Natural killer cell (primary cell): Measurements from ENCODE around the gene PKP4. TPM values are rescaled to one million over a fixed set of nuclear protein-coding genes. Genes with fewer than 3 reads are reported as not detected.

Experiments
- ATAC-seq, 3 donors: fragments of 150-1000 bp in 2 of 3; fragments of 200-7000 bp in 1 of 3; cut with Tn5 transposase; 1 replicate in 1 of 3; 2 replicates in 2 of 3; pipeline ENCODE4 v1.10.0; 2021; ENCODE audit warnings: mild to moderate bottlenecking in 2 of 3, moderate library complexity in 2 of 3
- DNase-seq, 2 donors: peaks; one replicate each; pipeline versions ENCODE4 v3.0.0 to v3.0.0-alpha.2; 2013 to 2021; ENCODE audit warnings: mixed read lengths in 1 of 2
- H3K27ac ChIP-seq: one replicate; pipeline ENCODE4 v1.5.1; 2013; ENCODE audit warnings: mild to moderate bottlenecking, low read length
- H3K27me3 ChIP-seq: one replicate; pipeline ENCODE4 v1.6.1; 2013; ENCODE audit warnings: low read length; ENCODE audit not compliant: control insufficient read depth, insufficient read depth
- H3K36me3 ChIP-seq: one replicate; pipeline ENCODE4 v1.6.1; 2013; ENCODE audit warnings: low read length; ENCODE audit not compliant: control insufficient read depth, insufficient read depth
- H3K4me1 ChIP-seq: one replicate; pipeline ENCODE4 v1.6.1; 2013; ENCODE audit warnings: low read length; ENCODE audit not compliant: control insufficient read depth, insufficient read depth
- H3K4me3 ChIP-seq: one replicate; pipeline ENCODE4 v1.5.1; 2013; ENCODE audit warnings: low read length
- H3K9me3 ChIP-seq: one replicate; pipeline ENCODE4 v1.6.1; 2013; ENCODE audit warnings: low read length; ENCODE audit not compliant: control insufficient read depth, insufficient read depth
- H3K27ac Mint-ChIP-seq, 2 donors: one replicate each; pipeline ENCODE4 v1.8.0; 2022; ENCODE audit warnings: mild to moderate bottlenecking in 2 of 2, mixed read lengths in 2 of 2, moderate library complexity in 1 of 2
- H3K27me3 Mint-ChIP-seq, 2 donors: one replicate each; pipeline ENCODE4 v1.8.0; 2022; ENCODE audit warnings: low read depth in 2 of 2, mixed read lengths in 2 of 2
- H3K36me3 Mint-ChIP-seq: one replicate; pipeline ENCODE4 v1.8.0; 2022; ENCODE audit warnings: mixed read lengths
- H3K4me1 Mint-ChIP-seq, 2 donors: one replicate each; pipeline ENCODE4 v1.8.0; 2022; ENCODE audit warnings: mixed read lengths in 2 of 2
- H3K4me3 Mint-ChIP-seq: one replicate; pipeline ENCODE4 v1.8.0; 2022; ENCODE audit warnings: mild to moderate bottlenecking, moderate library complexity, mixed read lengths
- H3K9me3 Mint-ChIP-seq, 2 donors: one replicate each; pipeline ENCODE4 v1.8.0; 2022; ENCODE audit warnings: mixed read lengths in 2 of 2
- WGBS: methylation state at CpG from one replicate; pipeline ENCODE4 v1.1.7; 2013; ENCODE audit warnings: missing lambda C conversion rate; ENCODE audit not compliant: insufficient coverage; 5-methylcytosine and 5-hydroxymethylcytosine counted together
- intact Hi-C: fragments of 100-400 bp; cut with micrococcal nuclease; formaldehyde crosslinking; loops from one replicate; pipeline ENCODE4 v1.14.2; 2022
- total RNA-seq, 4 donors: library from RNA; stranded (reverse); fragments of 120-200 nt in 1 of 4; gene quantifications; one replicate each; pipeline versions ENCODE4 v1.2.3 to v1.2.4, GENCODE V29; 2013 to 2022
- TF ChIP-seq, protein P1 (sequence below): fragments of 200-600 bp; IDR thresholded peaks from one replicate; pipeline ENCODE4 v1.8.0; 2022; ENCODE audit warnings: antibody characterized with exemption

Gene PKP4
- total RNA-seq, 3 donors from 2014 or later (not counting 1 experiment from before 2014, with no cell fraction given): 5.9 to 8.4 (median 7.2) TPM

DNA sequence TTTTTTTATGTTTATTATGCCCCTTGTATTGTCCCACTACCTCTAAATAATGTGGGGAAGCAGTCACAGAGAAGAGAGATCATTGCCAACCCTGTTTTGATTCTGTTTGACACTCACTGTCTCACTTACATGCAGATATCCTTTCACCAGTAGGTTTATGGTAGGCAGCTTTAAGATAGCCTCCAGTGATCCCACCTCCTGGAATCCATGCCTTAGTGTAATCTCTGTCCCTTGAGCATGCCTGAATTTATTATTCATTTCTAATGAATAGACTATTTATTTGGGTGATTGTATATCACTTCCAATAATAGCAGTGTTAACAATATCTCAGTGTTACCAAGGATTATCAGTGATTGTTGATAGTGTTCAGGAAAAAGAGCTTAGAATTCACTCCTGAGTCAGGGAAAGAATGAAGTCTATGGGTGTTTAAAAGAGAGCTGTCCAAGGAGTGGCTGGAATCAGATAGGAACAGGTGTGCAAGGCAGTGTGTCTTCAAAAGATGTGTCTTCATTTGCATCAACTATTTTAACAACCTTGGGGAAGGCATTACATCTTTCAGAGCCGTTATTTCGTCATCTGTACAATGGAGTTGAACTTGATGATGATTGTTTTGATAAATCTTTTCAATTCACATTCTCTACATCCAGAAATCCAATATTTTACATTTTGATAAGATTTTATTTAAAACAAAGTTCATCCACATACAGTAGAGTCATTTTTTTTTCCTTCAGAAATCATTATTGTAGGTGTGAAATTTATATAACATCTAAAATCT is 31.9 kb downstream of the PKP4 start:
- DNase-seq (no peak), ATAC-seq (no peak)
- no CpG with 5 or more reads among the region's 2 CpGs for WGBS
- no peaks in the 10 kb centered on the region for H3K27me3 ChIP-seq
- TF ChIP-seq, protein P1, sequence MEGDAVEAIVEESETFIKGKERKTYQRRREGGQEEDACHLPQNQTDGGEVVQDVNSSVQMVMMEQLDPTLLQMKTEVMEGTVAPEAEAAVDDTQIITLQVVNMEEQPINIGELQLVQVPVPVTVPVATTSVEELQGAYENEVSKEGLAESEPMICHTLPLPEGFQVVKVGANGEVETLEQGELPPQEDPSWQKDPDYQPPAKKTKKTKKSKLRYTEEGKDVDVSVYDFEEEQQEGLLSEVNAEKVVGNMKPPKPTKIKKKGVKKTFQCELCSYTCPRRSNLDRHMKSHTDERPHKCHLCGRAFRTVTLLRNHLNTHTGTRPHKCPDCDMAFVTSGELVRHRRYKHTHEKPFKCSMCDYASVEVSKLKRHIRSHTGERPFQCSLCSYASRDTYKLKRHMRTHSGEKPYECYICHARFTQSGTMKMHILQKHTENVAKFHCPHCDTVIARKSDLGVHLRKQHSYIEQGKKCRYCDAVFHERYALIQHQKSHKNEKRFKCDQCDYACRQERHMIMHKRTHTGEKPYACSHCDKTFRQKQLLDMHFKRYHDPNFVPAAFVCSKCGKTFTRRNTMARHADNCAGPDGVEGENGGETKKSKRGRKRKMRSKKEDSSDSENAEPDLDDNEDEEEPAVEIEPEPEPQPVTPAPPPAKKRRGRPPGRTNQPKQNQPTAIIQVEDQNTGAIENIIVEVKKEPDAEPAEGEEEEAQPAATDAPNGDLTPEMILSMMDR: no peak
- no peak overlapping the region for H3K27ac ChIP-seq
- H3K36me3 Mint-ChIP-seq: no peaks in the 10 kb centered on the region
- no peaks in the 10 kb centered on the region for H3K27me3 Mint-ChIP-seq
- H3K4me1 ChIP-seq: no peaks in the 10 kb centered on the region
- no peaks in the 10 kb centered on the region for H3K4me1 Mint-ChIP-seq
- H3K4me3 ChIP-seq: no peak overlapping the region
- no peaks in the 10 kb centered on the region for H3K9me3 Mint-ChIP-seq
- no peak overlapping the region for H3K27ac Mint-ChIP-seq
- no peaks in the 10 kb centered on the region for H3K9me3 ChIP-seq
- H3K36me3 ChIP-seq: no peaks in the 10 kb centered on the region
- intact Hi-C loops: no loop called here
- H3K4me3 Mint-ChIP-seq: no peak overlapping the region

DNA sequence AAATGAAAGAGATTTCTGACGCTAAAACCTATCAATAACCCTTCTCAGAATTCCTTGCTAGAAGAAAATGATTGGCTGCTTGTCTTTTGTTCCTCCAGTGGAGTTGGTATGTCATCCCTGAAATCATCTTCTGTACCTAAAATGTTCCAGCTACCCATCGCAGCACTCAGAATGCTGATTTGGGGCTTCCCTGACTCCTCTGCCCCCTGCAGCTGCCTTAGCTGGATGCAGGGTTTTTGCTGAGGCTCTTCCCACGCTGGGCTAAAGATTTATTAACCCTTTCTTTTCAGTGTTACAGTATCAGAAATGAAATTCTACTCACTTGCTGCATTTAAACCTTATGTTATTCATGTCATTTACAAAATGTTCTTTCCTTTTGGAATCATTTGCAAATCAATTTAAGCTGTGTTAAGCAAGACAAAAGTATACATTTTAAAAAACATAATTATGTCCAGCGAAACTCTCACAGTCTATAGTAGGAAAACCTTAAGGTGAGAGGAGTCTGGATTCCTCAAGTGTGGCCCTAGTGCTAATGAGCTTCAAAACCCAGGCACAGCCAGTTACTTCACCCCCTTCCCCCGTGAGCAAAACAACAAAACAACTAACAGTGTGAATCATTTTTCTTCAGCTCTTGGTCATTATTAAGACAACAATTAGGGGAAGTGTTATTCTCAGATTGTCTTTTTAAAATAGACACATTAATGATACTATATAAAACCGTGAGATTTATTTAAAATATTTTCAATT is 32.8 kb downstream of the PKP4 start:
- no peaks in the 10 kb centered on the region for H3K27me3 ChIP-seq
- H3K4me3 ChIP-seq: no peak overlapping the region
- intact Hi-C loops: no loop called here
- no peaks in the 10 kb centered on the region for H3K36me3 ChIP-seq
- H3K9me3 ChIP-seq: no peaks in the 10 kb centered on the region
- no peaks in the 10 kb centered on the region for H3K9me3 Mint-ChIP-seq
- H3K4me1 ChIP-seq: no peaks in the 10 kb centered on the region
- ATAC-seq (no peak), DNase-seq (no peak)
- no peak overlapping the region for H3K27ac Mint-ChIP-seq
- TF ChIP-seq, protein P1: no peak
- H3K4me3 Mint-ChIP-seq: no peak overlapping the region
- no peaks in the 10 kb centered on the region for H3K4me1 Mint-ChIP-seq
- 61% methylated on average over 3 of the region's 6 CpGs for WGBS
- H3K27me3 Mint-ChIP-seq: no peaks in the 10 kb centered on the region
- H3K27ac ChIP-seq: no peak overlapping the region
- H3K36me3 Mint-ChIP-seq: no peaks in the 10 kb centered on the region

DNA sequence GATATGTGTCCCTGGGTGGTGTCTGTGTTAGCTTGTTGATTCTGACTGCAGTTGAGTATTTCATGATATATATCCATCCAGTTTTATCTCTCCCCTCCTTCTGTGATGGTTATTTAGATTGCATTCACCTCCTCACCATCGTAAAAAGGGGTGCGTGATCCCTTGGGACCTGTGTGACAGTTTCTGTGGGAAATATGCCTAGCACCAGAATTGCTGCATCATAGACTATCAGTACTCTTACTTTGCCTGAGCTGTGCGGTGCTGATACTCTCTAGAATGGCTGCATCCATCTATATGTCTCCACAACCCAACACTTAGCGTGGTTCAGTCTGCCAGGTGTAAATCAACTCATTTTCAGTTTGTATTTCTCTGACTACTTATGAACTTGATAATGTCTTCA is 34.3 kb downstream of the PKP4 start:
- no peak overlapping the region for H3K27ac Mint-ChIP-seq
- ATAC-seq: no peak
- WGBS: 93% methylated on average over 4 of the region's 4 CpGs

More for the DNA sequence above, 34.3 kb downstream of the PKP4 start:
- intact Hi-C loops: no loop called here
- Histone ChIP-seq H3K27me3 (no peaks in the 10 kb centered on the region), H3K36me3 (no peaks in the 10 kb centered on the region), H3K27ac (no peak overlapping the region), H3K4me1 (no peaks in the 10 kb centered on the region), H3K4me3 (no peak overlapping the region), H3K9me3 (no peaks in the 10 kb centered on the region)
- Mint-ChIP-seq H3K36me3 (no peaks in the 10 kb centered on the region), H3K9me3 (no peaks in the 10 kb centered on the region), H3K4me1 (no peaks in the 10 kb centered on the region), H3K4me3 (no peak overlapping the region), H3K27me3 (no peaks in the 10 kb centered on the region)
- TF ChIP-seq, protein P1: no peak
- no peak for DNase-seq
